ENCODE results near the gene CAMTA1.

CAMTA1 gene

GRCh38 chr1:7755448-7755847, 970.2 kb downstream of the CAMTA1 start:
- DNase-seq (ENCODE audit: low read depth) = no peak
- TF ChIP-seq CTCF (IDR thresholded peaks at IDR 0.05; ENCODE audit: control insufficient read depth, extremely low read depth, insufficient read depth) = no peak
- H3K4me3 ChIP-seq (ENCODE audit: low read depth, low read length) = no peak overlapping the region

- no peak for DNase-seq (ENCODE audit: low read depth)
- TF ChIP-seq CTCF (IDR thresholded peaks at IDR 0.05; ENCODE audit: control insufficient read depth, extremely low read depth, insufficient read depth) = no peak
Measured at GRCh38 chr1:7760245-7760644, 975.0 kb downstream of the CAMTA1 start.

GRCh38 chr1:7761103-7761502, 975.8 kb downstream of the CAMTA1 start:
- no peak for TF ChIP-seq CTCF (IDR thresholded peaks at IDR 0.05; ENCODE audit: control insufficient read depth, extremely low read depth, insufficient read depth)
- H3K4me3 ChIP-seq (ENCODE audit: low read depth, low read length) = no peak overlapping the region
- DNase-seq (ENCODE audit: low read depth) = no peak

More at GRCh38 chr1:7760245-7760644, 975.0 kb downstream of the CAMTA1 start:
- H3K4me3 ChIP-seq (ENCODE audit: low read depth, low read length) = no peak overlapping the region

GRCh38 chr1:7767176-7767575, 981.9 kb downstream of the CAMTA1 start:
- no peak for TF ChIP-seq CTCF (IDR thresholded peaks at IDR 0.05; ENCODE audit: control insufficient read depth, extremely low read depth, insufficient read depth)
- no peak overlapping the region for H3K4me3 ChIP-seq (ENCODE audit: low read depth, low read length)
- no peak for DNase-seq (ENCODE audit: low read depth)

- DNase-seq (ENCODE audit: low read depth) = no peak
- no peak for TF ChIP-seq CTCF (IDR thresholded peaks at IDR 0.05; ENCODE audit: control insufficient read depth, extremely low read depth, insufficient read depth)
- H3K4me3 ChIP-seq (ENCODE audit: low read depth, low read length) = no peak overlapping the region
Measured at GRCh38 chr1:7768583-7768982, 983.3 kb downstream of the CAMTA1 start.

GRCh38 chr1:7769673-7770412, 984.6 kb downstream of the CAMTA1 start:
- TF ChIP-seq CTCF (IDR thresholded peaks at IDR 0.05; ENCODE audit: control insufficient read depth, extremely low read depth, insufficient read depth) = no peak
- no peak for DNase-seq (ENCODE audit: low read depth)

GRCh38 chr1:7770669-7770996, 985.4 kb downstream of the CAMTA1 start:
- TF ChIP-seq CTCF (IDR thresholded peaks at IDR 0.05; ENCODE audit: control insufficient read depth, extremely low read depth, insufficient read depth) = no peak
- no peak for DNase-seq (ENCODE audit: low read depth)
- H3K4me3 ChIP-seq (ENCODE audit: low read depth, low read length) = peak overlapping the region; percentile 97

More at GRCh38 chr1:7769673-7770412, 984.6 kb downstream of the CAMTA1 start:
- H3K4me3 ChIP-seq (ENCODE audit: low read depth, low read length) = no peak overlapping the region
